GM19467 (cell line): ENCODE measurements around the gene SREBF1.
"Not testable (repeated sequence)": the region's sequence is repeated elsewhere in the genome, so short reads cannot be mapped to it uniquely, and the experiment has no call there.

ENCODE experiments used
- ATAC-seq: cut with Tn5 transposase; IDR thresholded peaks from one replicate; pipeline ENCODE4 v1.9.1; 2021; ENCODE audit warnings: mild to moderate bottlenecking, moderate library complexity; ENCODE audit not compliant: unreplicated experiment

SREBF1 gene

GRCh38 chr17:17813055-17813724, 23.6 kb downstream of the SREBF1 start:
- no peak for ATAC-seq

- no peak for ATAC-seq
These were observed 24.4 kb downstream of the SREBF1 start for GRCh38 chr17:17812211-17813054.

- ATAC-seq: no peak
These were observed 25.2 kb downstream of the SREBF1 start for GRCh38 chr17:17811381-17812210.

- no peak for ATAC-seq
These were observed 25.9 kb downstream of the SREBF1 start for GRCh38 chr17:17810895-17811248.

- ATAC-seq: no peak
These were observed 26.5 kb downstream of the SREBF1 start for GRCh38 chr17:17810084-17810894.

- ATAC-seq: no peak
These were observed 27.2 kb downstream of the SREBF1 start for GRCh38 chr17:17809531-17810083.

- ATAC-seq: no peak
These were observed 27.9 kb downstream of the SREBF1 start for GRCh38 chr17:17808706-17809432.

- ATAC-seq: not testable (repeated sequence)
These were observed 28.6 kb downstream of the SREBF1 start for GRCh38 chr17:17808200-17808599.

- no peak for ATAC-seq
These were observed 29.3 kb downstream of the SREBF1 start for GRCh38 chr17:17807440-17807839.

GRCh38 chr17:17806611-17807274, 30.0 kb downstream of the SREBF1 start:
- no peak for ATAC-seq

- ATAC-seq: no peak
These were observed 30.8 kb downstream of the SREBF1 start for GRCh38 chr17:17806035-17806434.

GRCh38 chr17:17805575-17805974, 31.2 kb downstream of the SREBF1 start:
- ATAC-seq: no peak

- no peak for ATAC-seq
These were observed 32.8 kb downstream of the SREBF1 start for GRCh38 chr17:17804007-17804406.

- no peak for ATAC-seq
These were observed 34.8 kb downstream of the SREBF1 start for GRCh38 chr17:17801800-17802481.

GRCh38 chr17:17800504-17801021, 36.2 kb downstream of the SREBF1 start:
- no peak for ATAC-seq

- ATAC-seq: no peak
These were observed 38.1 kb downstream of the SREBF1 start for GRCh38 chr17:17798573-17799255.

GRCh38 chr17:17798010-17798556, 38.7 kb downstream of the SREBF1 start:
- no peak for ATAC-seq
